Fibroblast of skin of back (primary cell): ENCODE results near the gene CORO2A.
A peak's percentile ranks its signal among the peaks of the same experiment; 100 is the strongest.
"Not testable (repeated sequence)": the region's sequence is repeated elsewhere in the genome, so short reads cannot be mapped to it uniquely, and the experiment has no call there.

Experiments used
- DNase-seq: peaks from one replicate; pipeline ENCODE4 v3.0.0-alpha.2; 2013

Gene CORO2A

DNA sequence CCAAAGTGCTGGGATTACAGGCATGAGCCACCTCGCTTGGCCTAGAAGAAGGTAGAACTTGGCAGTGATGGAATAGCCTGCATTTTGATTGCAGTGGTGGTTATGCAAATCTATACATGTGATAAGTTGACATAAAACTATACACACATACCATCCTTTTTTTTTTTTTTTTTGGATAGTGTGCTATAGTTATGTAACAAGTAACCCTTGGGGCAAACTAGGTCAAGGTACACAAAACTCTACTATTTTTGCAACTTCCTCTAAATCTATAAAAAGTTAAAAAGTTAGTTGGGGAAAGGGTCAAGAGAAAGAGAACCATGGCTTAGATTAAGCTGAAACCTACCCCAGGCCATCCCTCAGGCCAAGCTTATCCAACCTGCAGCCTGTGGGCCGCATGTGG, 84.5 kb downstream of the CORO2A start:
- no peak for DNase-seq

DNA sequence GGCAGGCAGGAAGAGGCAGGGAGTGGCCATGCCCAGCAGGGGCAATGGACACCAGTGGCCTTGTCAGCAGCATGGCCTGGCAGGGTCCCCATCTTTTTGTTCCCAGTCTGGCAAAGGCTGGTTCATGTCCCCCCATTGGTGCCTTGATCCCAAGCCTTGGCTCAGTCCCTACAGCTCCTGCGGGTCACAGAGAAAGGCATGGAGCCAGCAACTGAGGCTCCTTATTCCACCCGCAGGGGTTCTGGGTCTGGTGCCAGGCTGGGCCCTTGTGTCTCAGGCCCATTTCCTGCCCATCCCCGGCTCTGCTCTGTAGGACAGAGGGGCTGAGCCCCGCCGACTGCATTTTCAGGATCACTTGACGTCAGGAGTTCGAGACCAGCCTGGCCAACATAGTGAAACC, 87.4 kb downstream of the CORO2A start:
- no peak for DNase-seq

DNA sequence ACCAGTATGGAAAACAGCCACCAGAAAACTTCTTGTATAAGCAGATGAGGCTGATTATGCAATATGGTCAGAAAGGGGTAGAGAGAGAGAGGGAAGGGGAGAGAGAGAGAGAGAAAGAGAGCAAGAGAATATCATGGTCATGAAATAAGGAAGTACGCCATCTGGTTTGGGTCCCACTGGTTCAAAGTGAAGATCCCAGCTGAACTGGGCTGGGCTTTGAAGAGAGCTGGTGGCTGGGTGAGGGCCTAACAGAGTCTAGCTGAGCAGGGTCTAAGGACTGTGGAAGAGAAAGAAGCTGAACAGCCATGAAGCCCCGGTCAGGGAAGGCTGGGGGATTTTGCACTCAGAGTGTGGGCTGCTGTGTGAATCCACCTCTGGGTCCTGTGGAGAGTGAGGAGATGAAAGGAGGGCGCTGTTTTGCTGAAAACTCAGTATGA, 88.0 kb downstream of the CORO2A start:
- DNase-seq = no peak

DNA sequence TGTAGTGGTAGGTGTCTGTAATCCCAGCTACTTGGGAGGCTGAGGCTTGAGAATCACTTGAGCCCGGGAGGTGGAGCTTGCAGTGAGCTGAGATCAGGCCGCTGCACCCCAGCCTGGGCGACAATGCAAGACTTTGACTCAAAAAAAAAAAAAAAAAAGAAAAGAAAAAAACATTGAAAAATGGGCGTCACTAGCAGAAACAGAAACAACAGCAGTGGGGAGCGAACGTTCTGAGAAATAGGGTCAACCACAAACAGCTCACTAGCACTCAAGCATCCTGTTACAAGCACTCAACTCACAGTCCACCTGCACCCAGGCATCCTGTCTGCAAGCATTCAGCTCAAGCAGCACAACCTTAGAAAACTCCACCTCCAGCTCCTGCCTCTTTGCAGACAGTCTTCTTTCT, 90.6 kb downstream of the CORO2A start:
- DNase-seq = no peak

DNA sequence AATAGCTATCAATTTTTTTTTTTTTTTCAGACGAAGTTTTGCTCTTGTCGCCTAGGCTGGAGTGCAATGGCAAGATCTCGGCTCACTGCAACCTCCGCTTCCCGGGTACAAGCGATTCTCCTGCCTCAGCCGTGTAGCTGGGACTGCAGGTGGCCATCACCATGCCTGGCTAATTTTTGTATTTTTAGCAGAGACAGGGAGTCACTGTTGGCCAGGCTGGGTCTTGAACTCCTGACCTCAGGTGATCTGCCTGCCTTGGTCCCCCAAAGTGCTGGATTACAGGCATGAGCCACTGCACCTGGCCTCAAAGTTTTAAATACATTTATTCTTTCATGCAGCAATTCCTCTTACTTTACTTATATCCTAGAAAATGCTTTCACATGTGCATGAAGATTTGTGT, 91.0 kb downstream of the CORO2A start:
- DNase-seq = no peak

DNA sequence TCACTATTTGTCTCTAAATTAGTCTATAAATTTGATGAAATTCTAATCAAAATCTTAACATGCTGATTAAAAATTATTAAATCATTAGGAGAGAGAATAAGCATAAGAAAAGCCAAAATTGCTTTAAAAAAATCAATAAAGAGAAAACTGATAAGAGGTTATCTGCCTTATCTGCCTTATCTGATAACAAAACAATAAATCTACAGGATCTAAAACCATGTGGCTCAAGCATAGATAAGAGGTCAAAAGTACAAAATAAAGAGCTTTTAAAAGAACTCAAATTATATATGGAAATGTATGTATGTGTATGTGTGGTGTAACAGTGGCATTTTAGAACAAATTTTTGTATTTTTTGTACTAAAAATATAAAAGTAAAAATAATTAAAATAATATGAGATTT, 92.0 kb downstream of the CORO2A start:
- no peak for DNase-seq

DNA sequence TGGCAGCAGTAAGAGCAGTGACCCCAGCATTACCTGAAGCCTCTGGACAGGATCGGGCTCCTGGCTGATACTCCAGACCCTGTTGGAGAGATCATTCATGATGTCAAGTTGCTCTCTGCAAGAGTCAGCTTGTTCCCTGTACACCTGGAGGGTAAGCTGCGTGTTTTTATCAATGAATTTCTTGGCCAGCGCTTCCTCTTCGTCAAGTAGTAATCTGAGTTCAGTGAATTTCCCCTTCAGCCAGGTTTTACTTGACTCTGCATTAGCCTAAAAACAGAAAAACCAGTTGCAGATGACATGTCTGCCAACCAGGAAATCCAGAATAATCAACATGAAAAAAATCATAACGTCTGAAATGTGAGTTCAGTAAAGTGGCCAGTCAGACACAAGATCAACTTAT, 92.5 kb downstream of the CORO2A start:
- DNase-seq = no peak

DNA sequence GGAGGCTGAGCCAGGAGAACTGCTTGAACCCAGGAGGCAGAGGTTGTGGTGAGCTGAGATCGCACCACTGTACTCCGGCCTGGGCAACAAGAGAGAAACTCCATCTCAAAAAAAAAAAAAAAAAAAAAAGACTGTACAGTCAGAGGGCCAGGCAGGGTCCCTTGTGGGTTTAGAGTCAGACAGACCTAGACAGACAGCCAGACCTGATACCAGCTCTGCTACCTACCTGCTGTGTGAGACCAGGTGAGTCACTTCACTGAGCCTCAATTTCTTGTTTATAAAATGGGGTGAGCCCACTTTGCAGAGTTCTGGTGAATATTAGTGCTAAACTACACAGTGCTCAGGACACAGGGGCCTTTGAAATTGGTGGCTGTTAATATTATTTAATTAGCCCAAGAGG, 93.1 kb downstream of the CORO2A start:
- no peak for DNase-seq

DNA sequence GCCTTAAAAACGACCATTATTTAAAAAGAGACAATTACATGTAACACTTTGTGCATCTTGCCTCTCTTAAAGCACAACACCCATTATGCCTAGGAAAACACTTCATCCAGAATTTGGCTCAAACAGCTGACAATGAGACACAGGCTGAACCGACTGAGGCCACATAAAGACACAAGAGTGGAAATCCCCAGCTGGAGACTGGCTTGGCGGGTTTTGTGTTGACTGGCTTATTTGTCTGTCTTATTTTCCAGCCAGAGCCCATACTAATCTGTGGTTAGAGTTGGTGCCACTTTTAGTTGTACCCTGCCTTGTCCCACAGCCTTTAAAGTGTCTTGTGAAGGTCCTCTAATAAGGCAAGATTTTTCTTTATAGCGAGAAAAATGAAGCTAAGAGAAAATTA, 94.6 kb downstream of the CORO2A start:
- DNase-seq = no peak

DNA sequence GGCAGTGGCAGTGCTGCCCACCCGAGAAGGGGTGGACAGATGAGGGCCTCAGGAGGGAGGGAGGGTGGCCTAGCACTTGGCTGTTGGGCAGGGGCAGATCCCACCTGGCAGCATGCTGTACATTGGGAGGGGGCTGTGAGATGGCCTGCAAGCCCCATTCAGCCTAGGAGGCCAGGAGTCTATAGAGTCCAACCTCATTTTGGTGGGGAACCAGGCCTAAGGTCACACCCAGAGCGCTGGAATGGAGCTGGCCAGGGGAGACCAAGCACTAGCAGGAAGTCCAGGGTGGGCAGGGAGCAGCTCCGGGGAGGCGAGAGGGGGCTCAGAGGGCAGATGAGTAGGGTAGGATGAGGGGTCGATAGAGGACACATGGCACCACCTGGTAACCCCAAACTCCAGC, 96.3 kb downstream of the CORO2A start:
- no peak for DNase-seq

DNA sequence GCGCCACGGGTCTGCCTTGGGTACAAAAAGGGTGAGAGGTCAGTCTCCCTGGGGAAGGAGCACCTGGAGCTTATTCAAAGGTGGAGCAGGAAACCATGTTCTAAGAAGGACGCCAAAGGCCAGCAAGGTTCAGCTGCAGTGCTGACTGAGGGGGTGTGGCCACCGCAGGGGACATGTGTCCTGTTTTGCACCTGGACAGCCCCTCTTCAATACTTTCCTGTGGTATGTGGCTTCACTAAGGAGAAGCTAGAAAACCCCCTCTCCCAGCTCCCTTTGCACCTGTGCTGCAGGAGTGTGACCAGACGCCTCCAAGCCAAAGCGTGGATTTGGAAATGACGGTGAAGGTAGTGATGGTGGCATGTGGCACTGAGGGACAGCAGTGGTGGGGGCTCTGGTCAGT, 97.0 kb downstream of the CORO2A start:
- DNase-seq = no peak

DNA sequence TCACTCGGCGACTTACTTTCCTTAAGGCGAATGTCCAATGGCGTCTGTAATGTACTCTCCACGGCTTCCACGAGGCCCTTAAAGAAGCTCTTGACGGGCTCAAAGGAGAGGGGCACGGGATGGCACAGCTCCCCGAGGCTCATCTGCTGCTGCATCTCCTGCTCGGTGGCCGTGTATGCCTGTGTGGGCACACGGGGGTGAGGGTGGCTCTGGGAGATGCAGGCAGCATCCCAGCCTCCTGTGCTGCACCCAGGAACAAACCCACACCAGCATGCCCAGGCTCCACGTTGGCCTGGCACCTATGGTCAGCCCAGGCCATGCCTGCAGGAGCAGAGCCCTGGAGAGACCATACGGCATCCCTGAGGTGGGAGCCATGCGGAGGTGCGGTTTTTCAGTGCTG, 97.6 kb downstream of the CORO2A start:
- DNase-seq = no peak

DNA sequence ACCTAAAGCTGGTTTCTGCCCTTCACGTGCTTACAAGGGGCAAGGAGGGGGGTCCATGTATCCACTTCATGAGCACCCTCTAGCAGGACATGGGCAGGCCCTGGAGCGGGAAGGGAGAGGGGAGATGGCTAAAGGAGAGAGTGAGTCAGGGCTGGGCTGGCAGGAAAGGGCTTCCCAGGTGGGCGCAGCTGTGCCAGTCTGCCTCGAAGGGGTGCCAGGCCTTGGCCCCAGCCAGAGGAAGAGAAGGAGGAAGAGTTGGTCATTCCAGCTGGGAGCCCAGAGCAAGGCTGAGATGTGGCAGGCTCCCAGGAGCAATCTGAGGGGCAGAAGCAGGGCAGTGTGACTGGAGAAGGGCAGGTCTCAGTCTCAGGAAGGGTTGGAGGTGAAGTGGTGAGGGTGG, 98.1 kb downstream of the CORO2A start:
- DNase-seq = no peak

DNA sequence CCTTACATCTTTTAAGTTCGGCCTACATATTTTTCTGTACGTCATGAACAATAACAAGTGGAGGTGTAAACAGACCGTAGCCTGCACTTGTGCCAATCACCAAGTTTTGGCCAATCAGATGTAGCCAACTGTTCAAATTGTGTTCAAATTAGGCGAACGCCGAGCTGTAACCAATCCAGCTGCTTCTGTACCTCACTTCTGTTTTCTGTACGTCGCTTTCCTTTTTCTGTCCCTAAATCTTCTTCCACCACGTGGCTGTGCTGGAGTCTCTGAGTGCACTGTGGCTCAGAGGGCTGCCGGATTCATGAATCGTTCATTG, 99.9 kb downstream of the CORO2A start:
- DNase-seq = no peak

DNA sequence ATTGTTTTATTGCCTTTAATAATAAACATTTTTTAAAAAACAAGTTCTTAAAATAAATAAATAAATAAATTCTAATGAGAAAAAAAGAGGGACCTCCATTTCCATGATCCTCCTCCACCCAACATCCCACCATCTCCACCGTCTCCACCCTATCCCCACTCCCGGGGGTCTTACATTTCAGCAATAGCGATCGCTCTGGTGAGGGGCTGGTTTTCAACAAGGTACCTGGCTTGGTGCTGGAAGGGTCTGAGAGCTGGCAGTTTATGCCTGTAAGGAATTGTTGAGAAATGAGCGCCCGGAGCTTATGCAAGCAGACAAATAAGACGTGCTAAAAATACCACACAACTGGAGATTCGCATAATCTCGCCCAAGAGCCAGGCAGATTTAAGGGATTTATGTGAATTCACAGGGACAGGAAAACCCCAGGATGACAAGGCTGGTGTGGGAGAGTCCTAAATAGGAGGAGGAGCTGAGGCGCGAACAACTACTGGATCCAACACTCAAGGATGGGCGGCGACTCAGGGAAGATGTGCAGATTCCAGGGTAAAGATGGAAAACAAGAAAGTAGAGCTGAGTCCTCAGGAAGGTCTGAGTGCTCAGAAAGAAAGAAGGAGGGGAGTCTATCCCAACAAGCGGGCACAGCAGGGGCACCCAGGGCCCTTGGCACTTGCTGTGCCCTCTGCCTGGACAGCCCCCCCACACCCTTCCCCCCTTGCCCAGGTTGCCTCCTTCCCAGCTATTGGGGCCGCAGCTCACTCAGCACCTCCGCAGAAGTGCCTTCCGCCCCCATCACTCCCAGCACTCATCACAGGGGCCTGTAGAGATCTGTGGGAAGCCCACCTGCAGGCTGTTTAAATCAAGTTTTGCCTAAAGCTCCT, 100.5 kb downstream of the CORO2A start:
- DNase-seq = peak; percentile 36

DNA sequence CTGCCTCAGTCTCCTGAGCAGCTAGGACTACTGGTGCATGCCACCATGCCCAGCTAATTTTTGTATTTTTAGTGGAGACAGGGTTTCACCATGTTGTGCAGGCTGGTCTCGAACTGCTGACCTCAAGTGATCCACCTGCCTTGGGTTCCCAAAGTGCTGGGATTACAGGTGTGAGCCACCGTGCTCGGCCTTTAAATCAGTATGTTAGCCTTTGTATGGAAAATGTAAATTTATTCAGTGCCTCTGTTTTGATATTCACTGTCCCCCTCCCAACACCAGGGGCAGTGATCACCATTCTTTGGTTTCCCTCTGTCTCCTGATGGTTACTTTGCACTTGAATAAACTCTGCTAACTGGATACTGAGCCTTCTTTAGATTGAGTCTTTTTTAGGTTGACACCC, 101.8 kb downstream of the CORO2A start:
- not testable (repeated sequence) for DNase-seq

DNA sequence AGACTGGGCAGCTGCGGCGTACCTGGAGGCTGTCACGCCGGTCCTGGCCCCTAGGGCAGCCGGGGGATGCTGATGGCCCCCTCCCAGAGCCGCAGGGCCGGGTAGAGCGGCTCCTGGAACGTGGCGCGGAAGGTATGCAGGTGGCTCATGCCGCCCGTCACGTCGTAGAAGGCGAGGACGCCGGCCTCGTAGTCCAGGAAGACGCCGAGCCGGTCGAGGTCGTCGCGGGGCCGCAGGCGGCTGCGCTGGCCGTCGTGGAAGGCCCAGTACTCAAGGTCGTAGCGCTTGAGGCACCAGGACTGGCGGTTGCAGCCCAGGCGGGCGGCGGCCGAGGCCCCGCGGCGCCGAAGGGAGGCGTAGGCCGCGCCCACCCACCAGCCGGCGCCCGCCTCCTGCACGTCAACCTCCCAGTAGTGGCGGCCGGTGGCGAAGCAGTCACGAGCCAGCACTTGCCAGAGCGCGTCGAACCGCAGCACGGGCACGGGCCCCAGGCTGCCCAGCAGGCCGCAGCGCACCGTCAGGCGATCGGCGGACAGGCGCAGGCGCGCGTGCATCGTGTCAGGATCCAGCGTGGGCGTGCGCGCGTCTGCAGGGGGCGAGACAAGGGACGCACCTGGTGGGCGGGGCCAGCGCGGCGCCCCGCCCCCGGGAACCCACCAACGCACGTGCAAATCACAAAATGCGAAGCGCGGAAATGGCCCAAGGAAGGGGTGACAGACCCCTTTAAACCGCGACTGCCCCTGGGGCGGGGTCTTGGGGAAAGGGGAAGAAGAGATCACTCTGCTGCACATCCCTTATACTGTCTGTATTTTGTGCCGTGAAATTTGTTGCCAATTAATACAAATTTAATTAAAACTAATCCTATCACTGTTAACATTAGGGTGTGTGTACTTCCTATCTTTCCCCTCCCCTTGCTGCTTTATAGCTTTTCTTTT, 104.8 kb downstream of the CORO2A start:
- DNase-seq = peak; percentile 53

DNA sequence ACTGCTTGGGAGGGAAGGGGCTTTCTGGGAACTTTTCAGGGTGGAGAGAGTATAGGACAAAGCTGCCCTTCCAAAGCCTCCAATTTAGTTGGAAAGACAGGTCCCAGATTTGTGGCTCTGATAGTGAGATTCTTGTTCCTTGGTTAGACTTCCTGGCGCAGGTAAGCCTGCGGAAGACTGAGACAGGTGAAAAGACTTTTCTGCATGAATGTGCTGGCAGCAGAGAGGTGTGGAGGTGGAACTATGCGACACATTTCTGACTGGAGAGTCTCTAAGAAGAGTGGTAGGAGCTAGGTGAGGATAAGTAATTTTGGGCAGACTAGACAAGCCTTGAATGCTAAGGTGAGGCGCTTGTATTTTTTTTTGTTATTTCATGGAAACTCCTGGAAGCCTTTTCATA, 106.0 kb downstream of the CORO2A start:
- DNase-seq = no peak

DNA sequence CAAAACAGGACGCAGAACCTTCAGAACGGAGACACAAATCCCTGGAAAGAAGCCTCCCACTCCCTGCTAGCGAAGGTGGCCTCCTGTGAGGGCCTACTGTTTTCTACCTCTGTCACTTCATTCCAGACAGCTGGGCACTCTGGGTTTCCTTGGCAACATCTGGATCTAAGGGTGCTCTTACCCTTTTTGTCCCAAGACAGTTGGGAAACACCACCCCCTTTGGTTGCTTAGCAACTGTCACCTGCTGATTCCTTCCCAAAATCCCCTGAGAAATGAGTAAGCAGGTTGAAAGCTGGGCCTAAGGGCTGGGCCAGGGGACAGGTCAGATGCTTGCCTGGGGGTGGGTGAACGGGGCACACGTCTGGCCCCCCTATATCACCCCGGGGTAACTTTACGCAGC, 106.5 kb downstream of the CORO2A start:
- no peak for DNase-seq

DNA sequence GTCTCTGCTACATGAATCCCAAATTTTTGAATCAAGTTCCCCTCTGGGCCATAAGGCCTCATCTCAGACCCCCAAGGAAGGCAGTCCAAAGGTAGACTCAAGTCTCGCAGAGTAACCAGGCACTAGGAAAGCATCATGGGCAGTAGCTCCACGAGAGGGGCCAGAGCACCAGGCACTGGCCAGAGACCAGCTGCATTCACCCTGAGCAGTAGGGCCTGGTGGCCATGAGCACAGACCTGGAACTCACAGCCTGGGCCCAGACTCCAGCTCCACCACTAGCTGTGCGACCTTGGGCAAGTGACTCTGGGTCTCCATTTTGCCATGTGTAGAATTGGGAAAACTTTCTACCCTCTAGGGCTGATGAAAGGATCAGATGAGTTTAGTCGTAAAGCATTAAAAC, 107.4 kb downstream of the CORO2A start:
- no peak for DNase-seq

DNA sequence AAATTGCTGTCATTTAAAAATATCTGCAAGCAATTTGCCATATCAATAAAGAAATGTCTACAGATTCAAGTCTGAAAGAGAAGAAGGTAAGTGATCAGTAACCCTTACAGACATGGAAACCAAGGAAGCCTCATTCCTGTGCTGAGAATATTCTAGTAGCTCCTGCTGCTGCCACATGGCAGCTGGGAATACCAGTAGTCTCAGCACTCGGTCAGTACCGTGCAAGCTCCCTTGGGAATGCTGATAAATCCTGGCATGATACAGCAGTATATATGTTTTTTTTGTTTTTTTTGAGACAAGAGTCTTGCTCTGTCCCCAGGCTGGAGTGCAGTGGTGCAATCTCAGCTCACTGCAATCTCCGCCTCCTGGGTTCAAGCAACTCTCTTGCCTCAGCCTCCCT, 108.0 kb downstream of the CORO2A start:
- DNase-seq = peak; percentile 56

DNA sequence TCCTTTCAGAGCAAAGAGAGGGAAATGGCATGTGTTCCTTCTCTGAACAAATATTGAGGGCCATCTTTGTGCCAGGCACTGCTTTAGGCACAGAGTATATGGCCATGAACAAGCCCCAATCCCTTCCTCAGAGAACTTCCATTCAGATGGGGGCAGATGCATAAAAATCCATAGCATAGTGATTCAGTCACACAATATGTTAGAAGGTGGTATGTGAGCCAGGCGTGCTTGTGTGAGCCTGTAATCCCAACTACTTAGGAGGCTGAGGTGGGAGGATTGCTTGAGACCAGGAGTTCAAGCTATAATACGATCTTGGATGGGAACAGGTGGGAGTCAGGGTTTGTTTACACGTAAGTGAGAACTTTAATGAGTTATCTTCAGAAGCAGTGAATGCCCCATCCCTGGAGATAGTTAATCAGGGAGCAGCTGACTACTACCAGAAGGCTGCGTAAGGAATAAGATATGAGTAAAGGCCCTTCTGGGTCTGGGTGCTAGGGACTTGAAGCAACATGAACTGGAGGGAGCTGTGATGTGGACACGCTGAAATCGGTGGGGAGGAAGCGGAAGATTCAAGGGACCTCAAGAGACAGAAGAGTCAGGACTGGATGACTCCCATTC, 108.8 kb downstream of the CORO2A start:
- no peak for DNase-seq

DNA sequence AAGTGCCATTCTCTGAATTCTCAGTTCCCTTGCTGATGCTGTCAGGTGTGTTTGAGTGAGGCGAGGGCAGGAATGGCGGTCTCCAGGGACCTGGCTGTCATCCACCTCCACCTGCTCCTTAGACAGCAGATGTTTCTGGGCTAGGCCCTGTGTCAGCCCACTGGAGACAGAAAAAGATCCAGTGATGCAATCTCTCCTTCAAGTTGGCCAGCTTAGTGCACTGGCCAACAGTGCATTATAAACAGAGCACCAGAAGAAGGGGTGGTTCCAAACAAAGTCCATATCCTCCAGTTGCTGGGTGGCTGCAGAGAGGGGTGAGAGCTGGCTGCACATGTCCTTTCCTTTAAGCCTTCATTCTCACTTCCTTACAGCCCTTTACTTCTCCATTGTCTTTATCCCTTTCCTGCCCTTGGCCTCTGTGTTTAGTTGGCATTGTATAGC, 109.4 kb downstream of the CORO2A start:
- DNase-seq = no peak
